Mucosa of rectum (tissue), 2 donors: ENCODE results near the gene CEP95.

Experiments used
- H3K27ac ChIP-seq, 2 donors: one replicate each; pipeline ENCODE4 v1.7.0; 2013; ENCODE audit warnings: inconsistent platforms in 2 of 2, low read depth in 2 of 2, low read length in 2 of 2
- H3K27me3 ChIP-seq, 2 donors: one replicate each; pipeline ENCODE4 v1.7.0; 2013; ENCODE audit warnings: low read length in 2 of 2; ENCODE audit not compliant: control insufficient read depth in 2 of 2, insufficient read depth in 2 of 2
- H3K36me3 ChIP-seq, 2 donors: one replicate each; pipeline ENCODE4 v1.7.0; 2013; ENCODE audit warnings: low read length in 2 of 2; ENCODE audit not compliant: control insufficient read depth in 2 of 2, insufficient read depth in 2 of 2
- H3K4me1 ChIP-seq, 2 donors: one replicate each; pipeline ENCODE4 v1.7.0; 2013; ENCODE audit warnings: low read length in 2 of 2, mild to moderate bottlenecking in 1 of 2; ENCODE audit not compliant: control insufficient read depth in 2 of 2, insufficient read depth in 2 of 2
- H3K4me3 ChIP-seq, 2 donors: one replicate each; pipeline ENCODE4 v1.7.0; 2013; ENCODE audit warnings: low read length in 2 of 2
- H3K9ac ChIP-seq, 2 donors: one replicate each; pipeline ENCODE4 v1.7.0; 2013; ENCODE audit warnings: low read length in 2 of 2, low read depth in 1 of 2, mild to moderate bottlenecking in 1 of 2
- H3K9me3 ChIP-seq, 2 donors: one replicate each; pipeline ENCODE4 v1.7.0; 2013; ENCODE audit warnings: low read length in 2 of 2; ENCODE audit not compliant: control insufficient read depth in 2 of 2
- donor health status: healthy.
- donor health status: Normal muscosa, but diverticular disease.

CEP95 gene

GRCh38 chr17:64536913-64537312 is 30.1 kb downstream of the CEP95 start:
- H3K4me3 ChIP-seq = no peak overlapping the region
- no peaks in the 10 kb centered on the region for H3K4me1 ChIP-seq
- peaks cover 61 to 66% of the 10 kb centered on the region in 2 donors for H3K36me3 ChIP-seq
- no peak overlapping the region for H3K27ac ChIP-seq
- H3K9me3 ChIP-seq = peaks cover 0 to 2% of the 10 kb centered on the region in 2 donors
- no peak overlapping the region for H3K9ac ChIP-seq
- H3K27me3 ChIP-seq = no peaks in the 10 kb centered on the region

DNA sequence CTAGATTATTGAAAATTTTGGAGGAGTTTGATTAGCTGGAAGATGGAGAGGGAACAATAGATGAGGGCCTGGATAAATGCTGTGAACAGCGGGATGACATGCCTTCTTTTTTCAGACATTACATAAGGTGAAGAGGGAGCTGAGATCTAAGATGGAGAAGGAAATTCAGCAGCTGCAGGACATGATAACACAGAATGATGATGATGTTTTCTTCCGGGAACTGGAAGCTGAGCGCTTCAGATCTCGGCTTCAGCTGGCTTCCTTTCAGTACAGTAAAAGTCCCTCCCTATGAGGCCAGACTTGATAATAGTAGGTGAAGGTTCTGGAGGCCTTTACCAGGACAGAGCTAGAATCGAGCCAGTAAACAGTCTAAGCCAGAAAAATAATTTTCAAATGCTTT is 30.7 kb downstream of the CEP95 start:
- Histone ChIP-seq H3K9ac (no peak overlapping the region), H3K27me3 (no peaks in the 10 kb centered on the region), H3K4me1 (no peaks in the 10 kb centered on the region), H3K4me3 (no peak overlapping the region), H3K9me3 (peaks cover 0 to 2% of the 10 kb centered on the region in 2 donors), H3K36me3 (peaks cover 60 to 61% of the 10 kb centered on the region in 2 donors), H3K27ac (no peak overlapping the region)

DNA sequence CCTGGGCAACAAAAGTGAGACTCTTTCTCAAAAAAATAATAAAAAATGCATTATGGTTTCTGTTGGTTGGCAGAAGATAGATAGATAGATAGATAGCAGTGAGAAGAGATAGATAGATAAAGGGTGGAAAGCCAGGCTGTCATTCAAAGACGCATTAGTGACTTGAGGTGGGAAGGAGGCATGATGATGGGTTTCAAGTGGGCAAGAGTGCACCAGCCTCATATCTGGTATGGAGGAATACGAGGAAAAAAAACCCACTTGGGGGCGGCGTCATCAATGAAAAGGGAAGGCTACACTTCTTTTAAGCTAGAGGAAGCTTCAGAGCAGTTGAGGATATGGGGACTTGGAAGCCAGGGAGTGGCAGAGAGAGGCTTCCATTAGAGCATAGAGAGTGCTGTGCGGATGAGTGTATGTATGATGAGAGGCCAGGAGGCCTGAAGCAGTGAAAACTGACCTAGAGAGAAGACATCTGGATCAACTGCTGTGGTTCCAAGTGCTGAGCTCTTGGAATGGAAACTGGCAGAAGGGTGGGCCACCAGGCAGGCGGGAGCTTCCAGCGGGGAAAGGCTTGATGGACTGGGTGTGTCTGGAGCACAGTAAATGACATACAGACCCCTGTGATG is 31.8 kb downstream of the CEP95 start:
- Histone ChIP-seq H3K9me3 (peaks cover 0 to 2% of the 10 kb centered on the region in 2 donors), H3K9ac (no peak overlapping the region), H3K36me3 (peaks cover 49 to 52% of the 10 kb centered on the region in 2 donors), H3K27me3 (no peaks in the 10 kb centered on the region), H3K4me1 (no peaks in the 10 kb centered on the region), H3K4me3 (no peak overlapping the region), H3K27ac (no peak overlapping the region)

GRCh38 chr17:64540118-64540776 is 33.5 kb downstream of the CEP95 start:
- peaks cover 36 to 43% of the 10 kb centered on the region in 2 donors for H3K36me3 ChIP-seq
- H3K27me3 ChIP-seq = no peaks in the 10 kb centered on the region
- H3K9me3 ChIP-seq = peaks cover 0 to 2% of the 10 kb centered on the region in 2 donors
- H3K27ac ChIP-seq = no peak overlapping the region
- no peak overlapping the region for H3K4me3 ChIP-seq
- H3K4me1 ChIP-seq = no peaks in the 10 kb centered on the region
- no peak overlapping the region for H3K9ac ChIP-seq

DNA sequence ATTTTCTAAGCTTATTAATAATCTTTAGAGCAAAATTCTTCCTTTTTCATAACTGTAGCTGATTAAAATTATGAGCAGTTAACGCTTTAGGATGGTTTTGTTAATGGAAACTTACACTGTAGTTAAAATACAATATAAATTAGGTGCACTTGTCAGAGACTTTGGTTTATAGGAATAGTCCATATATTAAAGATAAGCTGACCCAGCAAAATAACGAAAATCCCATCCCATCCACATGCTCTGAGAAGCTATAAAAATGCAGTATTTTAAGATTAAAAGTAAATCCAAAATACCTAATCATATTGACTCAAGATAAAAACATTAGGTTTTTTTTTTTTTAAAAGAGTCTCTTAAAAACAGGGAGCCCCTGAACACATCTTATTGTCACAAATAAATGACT is 38.0 kb downstream of the CEP95 start:
- no peaks in the 10 kb centered on the region for H3K4me1 ChIP-seq
- no peak overlapping the region for H3K4me3 ChIP-seq
- H3K36me3 ChIP-seq = peaks cover 22 to 48% of the 10 kb centered on the region in 2 donors
- no peak overlapping the region for H3K9ac ChIP-seq
- H3K27me3 ChIP-seq = no peaks in the 10 kb centered on the region
- H3K9me3 ChIP-seq = no peaks in the 10 kb centered on the region
- H3K27ac ChIP-seq = no peak overlapping the region

GRCh38 chr17:64546716-64547115 is 39.9 kb downstream of the CEP95 start:
- no peak overlapping the region for H3K4me3 ChIP-seq
- no peaks in the 10 kb centered on the region for H3K4me1 ChIP-seq
- no peak overlapping the region for H3K9ac ChIP-seq
- H3K9me3 ChIP-seq = no peaks in the 10 kb centered on the region
- H3K27me3 ChIP-seq = no peaks in the 10 kb centered on the region
- H3K36me3 ChIP-seq = peaks cover 27 to 40% of the 10 kb centered on the region in 2 donors
- no peak overlapping the region for H3K27ac ChIP-seq

DNA sequence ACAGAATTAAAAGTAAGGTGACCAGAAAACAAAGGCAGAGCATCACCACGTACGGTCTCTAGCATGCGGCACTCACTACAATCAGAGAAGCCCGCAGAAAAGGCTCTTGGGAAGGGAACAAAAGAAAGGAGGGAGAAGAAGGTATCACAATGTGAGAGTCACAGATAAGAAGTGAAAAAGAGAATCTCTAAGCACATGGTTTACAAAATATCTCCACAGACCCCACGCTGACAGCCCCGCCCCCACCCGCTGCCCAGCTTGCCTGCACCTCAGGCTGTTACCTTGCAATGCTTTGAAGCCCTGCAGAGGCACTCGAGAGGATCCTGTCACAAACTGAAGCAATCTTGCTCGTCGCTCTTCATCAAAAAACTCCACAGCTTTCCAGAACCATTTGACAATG is 40.5 kb downstream of the CEP95 start:
- H3K27ac ChIP-seq = no peak overlapping the region
- H3K9me3 ChIP-seq = no peaks in the 10 kb centered on the region
- H3K27me3 ChIP-seq = no peaks in the 10 kb centered on the region
- peaks cover 27 to 35% of the 10 kb centered on the region in 2 donors for H3K36me3 ChIP-seq
- no peak overlapping the region for H3K4me3 ChIP-seq
- no peak overlapping the region for H3K9ac ChIP-seq
- H3K4me1 ChIP-seq = no peaks in the 10 kb centered on the region

DNA sequence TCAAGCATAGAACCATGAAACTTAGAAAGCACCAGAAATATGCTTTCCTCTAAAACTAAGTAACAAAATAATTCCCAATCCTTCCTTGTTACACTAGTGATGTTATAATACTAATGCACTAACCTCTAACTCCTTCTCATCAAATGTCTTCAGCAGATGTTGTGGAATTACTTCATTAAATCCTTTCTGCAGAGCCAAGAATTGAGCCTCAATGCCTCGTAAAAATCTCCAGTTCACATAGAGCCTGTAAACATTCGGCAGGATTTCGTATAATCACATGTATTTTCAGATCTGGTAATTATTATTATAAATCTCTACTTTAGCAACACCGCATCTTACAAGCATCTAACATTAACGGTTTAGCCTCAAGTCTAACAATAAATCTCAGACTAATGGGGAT is 44.7 kb downstream of the CEP95 start:
- Histone ChIP-seq H3K27me3 (no peaks in the 10 kb centered on the region), H3K36me3 (peaks cover 21 to 32% of the 10 kb centered on the region in 2 donors), H3K9me3 (no peaks in the 10 kb centered on the region), H3K4me3 (no peak overlapping the region), H3K27ac (no peak overlapping the region), H3K9ac (no peak overlapping the region), H3K4me1 (no peaks in the 10 kb centered on the region)

GRCh38 chr17:64554028-64554637 is 47.4 kb downstream of the CEP95 start:
- Histone ChIP-seq H3K27ac (no peak overlapping the region), H3K4me3 (no peak overlapping the region), H3K9ac (no peak overlapping the region), H3K9me3 (no peaks in the 10 kb centered on the region), H3K4me1 (no peaks in the 10 kb centered on the region), H3K27me3 (no peaks in the 10 kb centered on the region), H3K36me3 (peaks cover 19 to 32% of the 10 kb centered on the region in 2 donors)

GRCh38 chr17:64555281-64555680 is 48.5 kb downstream of the CEP95 start:
- Histone ChIP-seq H3K27me3 (no peaks in the 10 kb centered on the region), H3K4me3 (no peak overlapping the region), H3K9me3 (no peaks in the 10 kb centered on the region), H3K9ac (no peak overlapping the region), H3K27ac (no peak overlapping the region), H3K36me3 (peaks cover 19 to 31% of the 10 kb centered on the region in 2 donors), H3K4me1 (no peaks in the 10 kb centered on the region)
